HepG2 (cell line): ENCODE results near the gene ISCA1. TPM values are rescaled to one million over a fixed set of nuclear protein-coding genes. Genes with fewer than 3 reads are reported as not detected.

Experiments used
- AGO1 ChIP-seq: fragments of 200-400 bp; formaldehyde crosslinking; IDR thresholded peaks from 2 replicates; pipeline ENCODE4 v1.6.1; 2017; ENCODE audit warnings: mild to moderate bottlenecking, low read depth, low read length, moderate library complexity; ENCODE audit not compliant: poor library complexity, severe bottlenecking
- ARID4A ChIP-seq: sonication (generic); formaldehyde crosslinking; IDR thresholded peaks from 2 replicates; pipeline ENCODE4 v1.5.0; 2020; ENCODE audit warnings: mild to moderate bottlenecking, missing genetic modification reagents, borderline replicate concordance
- CBFB ChIP-seq: sonication (generic); formaldehyde crosslinking; IDR thresholded peaks from 2 replicates; pipeline ENCODE4 v1.4.0; 2020; ENCODE audit warnings: missing genetic modification reagents
- CBX5 ChIP-seq: sonication (generic); formaldehyde crosslinking; IDR thresholded peaks from 2 replicates; pipeline ENCODE4 v1.4.0; 2020; ENCODE audit warnings: missing genetic modification reagents, borderline replicate concordance
- FOXK2 ChIP-seq: fragments of 450-650 bp; IDR thresholded peaks from 2 replicates; pipeline ENCODE4 v1.6.1; 2016
- HMG20B ChIP-seq: conservative IDR thresholded peaks from 2 replicates; pipeline ENCODE4 v1.6.1; 2016; ENCODE audit warnings: missing genetic modification reagents, missing compliant biosample characterization
- ISL2 ChIP-seq: sonication (generic); formaldehyde crosslinking; IDR thresholded peaks from 2 replicates; pipeline ENCODE4 v1.5.0; 2020; ENCODE audit warnings: missing genetic modification reagents
- KDM4B ChIP-seq: sonication (generic); formaldehyde crosslinking; IDR thresholded peaks from 2 replicates; pipeline ENCODE4 v1.4.0; 2020; ENCODE audit warnings: missing genetic modification reagents
- KLF11 ChIP-seq: IDR thresholded peaks from 2 replicates; pipeline ENCODE4 v1.6.1; 2016; ENCODE audit warnings: missing compliant biosample characterization
- KLF6 ChIP-seq: IDR thresholded peaks from 2 replicates; pipeline ENCODE4 v1.8.0; 2016; ENCODE audit warnings: missing biosample characterization, missing genetic modification reagents
- PHF5A ChIP-seq: IDR thresholded peaks from one replicate; pipeline ENCODE4 v1.6.1; 2018; ENCODE audit warnings: low read depth, missing genetic modification reagents; ENCODE audit not compliant: unreplicated experiment
- RARA ChIP-seq: IDR thresholded peaks from 2 replicates; pipeline ENCODE4 v1.6.1; 2016; ENCODE audit warnings: missing genetic modification reagents, missing compliant biosample characterization
- TARDBP ChIP-seq: sonication (generic); formaldehyde crosslinking; IDR thresholded peaks from 2 replicates; pipeline ENCODE4 v1.8.0; 2022; ENCODE audit warnings: mild to moderate bottlenecking, missing genetic modification reagents
- ZBTB14 ChIP-seq: sonication (generic); formaldehyde crosslinking; IDR thresholded peaks from 2 replicates; pipeline ENCODE4 v1.4.0; 2020; ENCODE audit warnings: missing genetic modification reagents
- ZBTB2 ChIP-seq: sonication (generic); formaldehyde crosslinking; IDR thresholded peaks from 2 replicates; pipeline ENCODE4 v1.8.0; 2022; ENCODE audit warnings: low read depth, missing genetic modification reagents
- ZBTB26 ChIP-seq: IDR thresholded peaks from 2 replicates; pipeline ENCODE4 v1.6.1; 2016; ENCODE audit warnings: missing compliant biosample characterization, missing genetic modification reagents, borderline replicate concordance
- ZEB1 ChIP-seq: IDR thresholded peaks from 2 replicates; pipeline ENCODE4 v1.6.1; 2012; ENCODE audit warnings: mild to moderate bottlenecking, low read depth, inconsistent platforms; ENCODE audit not compliant: insufficient replicate concordance
- ZFP41 ChIP-seq: sonication (generic); formaldehyde crosslinking; IDR thresholded peaks from 2 replicates; pipeline ENCODE4 v1.4.0; 2020; ENCODE audit warnings: mild to moderate bottlenecking, missing genetic modification reagents, borderline replicate concordance
- ZNF530 ChIP-seq: sonication (generic); formaldehyde crosslinking; IDR thresholded peaks from 2 replicates; pipeline ENCODE4 v1.5.0; 2020; ENCODE audit warnings: low read depth, mild to moderate bottlenecking, missing genetic modification reagents
- ZNF674 ChIP-seq: sonication (generic); formaldehyde crosslinking; IDR thresholded peaks from 2 replicates; pipeline ENCODE4 v1.5.0; 2020; ENCODE audit warnings: low read depth, mild to moderate bottlenecking, missing genetic modification reagents
- ZNF724P ChIP-seq: sonication (generic); formaldehyde crosslinking; IDR thresholded peaks from 2 replicates; pipeline ENCODE4 v1.8.0; 2022; ENCODE audit warnings: missing genetic modification reagents, borderline replicate concordance
- polyA plus RNA-seq, 8 experiments: library from polyadenylated mRNA; depleted of rRNA in 3 of 8; stranded (reverse) in 7 of 8; unstranded in 1 of 8; fragments of >200 nt; fragmentation: Illumina TruSeq in 4 of 8; extraction: Trizol in 4 of 8; gene quantifications; 2 replicates each; pipeline versions ENCODE4 v1.2.1 to v1.2.3, GENCODE V29; 2011 to 2016; ENCODE audit warnings: low read depth in 4 of 8, missing spikeins in 1 of 8, mixed read lengths in 1 of 8; ENCODE audit not compliant: insufficient read depth in 1 of 8
- total RNA-seq, 5 experiments: library from RNA; depleted of rRNA; stranded (reverse); fragments of >200 nt; fragmentation: Illumina TruSeq; extraction: Trizol; gene quantifications; 2 replicates each; pipeline ENCODE4 v1.2.3, GENCODE V29; 2016; ENCODE audit warnings: low read depth in 1 of 5

Gene ISCA1
- total and polyA plus RNA-seq, 2 of the 13 experiments (the other 11 are each of a cell fraction or from before 2014, with no cell fraction given): 29.2 to 40.9 TPM

GRCh38 chr9:86282077-86282978 lies at the start of gene ISCA1 (continued):
- TF ChIP-seq ZNF724P (CRISPR knock-in tag): no peak; the same call in 1 of the 2 replicates
- 0 out of 2 replicates have a peak, but pooled peaks have one; percentile 13 for TF ChIP-seq ZBTB14 (CRISPR knock-in tag)
- no peak for TF ChIP-seq FOXK2
- no peak for TF ChIP-seq ZNF530 (CRISPR knock-in tag)
- TF ChIP-seq ARID4A (CRISPR knock-in tag): peak; percentile 93; the same call in 1 of the 2 replicates
- TF ChIP-seq KDM4B (CRISPR knock-in tag): peak; percentile 63; the same call in 1 of the 2 replicates
- TF ChIP-seq KLF6 (CRISPR knock-in tag): 0 out of 2 replicates have a peak, but pooled peaks have one; percentile 23
- 0 out of 2 replicates have a peak, but pooled peaks have one; percentile 28 for TF ChIP-seq ZFP41 (CRISPR knock-in tag)
- TF ChIP-seq HMG20B (CRISPR knock-in tag): no peak
- peak; percentile 28; the same call in 1 of the 2 replicates for TF ChIP-seq ZBTB26 (CRISPR knock-in tag)
- peak; percentile 52; the same call in 1 of the 2 replicates for TF ChIP-seq CBFB (CRISPR knock-in tag)
- TF ChIP-seq ISL2 (CRISPR knock-in tag): peak; percentile 67
- no peak for TF ChIP-seq KLF11 (CRISPR knock-in tag)
- no peak for TF ChIP-seq ZNF674 (CRISPR knock-in tag)
- no peak; the same call in 1 of the 2 replicates for TF ChIP-seq ZBTB2 (CRISPR knock-in tag)
- no peak for TF ChIP-seq AGO1
- TF ChIP-seq PHF5A (CRISPR knock-in tag): no peak
- no peak for TF ChIP-seq TARDBP (CRISPR knock-in tag)
- peak; percentile 19; the same call in 1 of the 2 replicates for TF ChIP-seq CBX5 (CRISPR knock-in tag)
- no peak for TF ChIP-seq ZEB1
- no peak; the same call in none of the 2 replicates for TF ChIP-seq RARA (CRISPR knock-in tag)
